ENCODE results near the gene MAP2. TPM values are rescaled to one million over a fixed set of nuclear protein-coding genes. Genes with fewer than 3 reads are reported as not detected.
"Not testable (repeated sequence)": the region's sequence is repeated elsewhere in the genome, so short reads cannot be mapped to it uniquely, and the experiment has no call there.

The MAP2 gene
- total and polyA plus RNA-seq, 4 donors: 0.70 to 4.2 (median 1.9) TPM

DNA sequence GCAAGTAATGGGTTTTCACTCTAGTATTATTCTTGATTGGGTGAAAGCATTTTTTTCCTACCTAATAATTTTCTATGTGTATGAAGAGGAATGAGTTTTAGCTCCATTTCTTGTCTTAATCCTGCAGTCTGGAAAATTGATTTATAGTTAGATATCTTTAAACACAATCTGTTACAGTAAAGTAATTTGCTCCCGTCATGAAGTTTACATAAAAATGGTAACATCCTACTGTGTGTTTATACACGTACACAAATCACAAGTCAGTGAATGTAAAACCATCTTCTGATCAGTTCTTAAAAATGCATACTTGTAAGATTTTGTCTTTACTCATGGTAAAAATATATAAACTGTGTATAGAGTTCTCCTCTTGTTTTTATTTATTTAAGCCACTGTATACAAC, 51.1 kb downstream of the MAP2 start:
- no peak for DNase-seq (ENCODE audit: low spot score)
- Histone ChIP-seq H3K9me3 (ENCODE audit: control insufficient read depth in 4 of 4, low read length in 3 of 4) (no peaks in the 10 kb centered on the region), H3K36me3 (ENCODE audit: control insufficient read depth in 4 of 4, insufficient read depth in 3 of 4, low read depth in 1 of 4, low read length in 3 of 4) (no peaks in the 10 kb centered on the region), H3K27me3 (ENCODE audit: control insufficient read depth in 4 of 4, insufficient read depth in 4 of 4, low read length in 3 of 4) (no peaks in the 10 kb centered on the region), H3K9ac (ENCODE audit: low read depth in 1 of 2, low read length in 2 of 2) (no peak overlapping the region), H3K4me3 (ENCODE audit: low read depth in 1 of 3, low read length in 3 of 3) (no peak overlapping the region), H3K4me1 (ENCODE audit: control insufficient read depth in 4 of 4, insufficient read depth in 4 of 4, low read length in 3 of 4) (no peaks in the 10 kb centered on the region), H3K27ac (ENCODE audit: low read depth in 1 of 2, low read length in 2 of 2) (no peak overlapping the region)
- TF ChIP-seq, protein P1, sequence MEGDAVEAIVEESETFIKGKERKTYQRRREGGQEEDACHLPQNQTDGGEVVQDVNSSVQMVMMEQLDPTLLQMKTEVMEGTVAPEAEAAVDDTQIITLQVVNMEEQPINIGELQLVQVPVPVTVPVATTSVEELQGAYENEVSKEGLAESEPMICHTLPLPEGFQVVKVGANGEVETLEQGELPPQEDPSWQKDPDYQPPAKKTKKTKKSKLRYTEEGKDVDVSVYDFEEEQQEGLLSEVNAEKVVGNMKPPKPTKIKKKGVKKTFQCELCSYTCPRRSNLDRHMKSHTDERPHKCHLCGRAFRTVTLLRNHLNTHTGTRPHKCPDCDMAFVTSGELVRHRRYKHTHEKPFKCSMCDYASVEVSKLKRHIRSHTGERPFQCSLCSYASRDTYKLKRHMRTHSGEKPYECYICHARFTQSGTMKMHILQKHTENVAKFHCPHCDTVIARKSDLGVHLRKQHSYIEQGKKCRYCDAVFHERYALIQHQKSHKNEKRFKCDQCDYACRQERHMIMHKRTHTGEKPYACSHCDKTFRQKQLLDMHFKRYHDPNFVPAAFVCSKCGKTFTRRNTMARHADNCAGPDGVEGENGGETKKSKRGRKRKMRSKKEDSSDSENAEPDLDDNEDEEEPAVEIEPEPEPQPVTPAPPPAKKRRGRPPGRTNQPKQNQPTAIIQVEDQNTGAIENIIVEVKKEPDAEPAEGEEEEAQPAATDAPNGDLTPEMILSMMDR (IDR thresholded peaks at IDR 0.05; ENCODE audit: low read depth, low read length, missing input control): no peak
- no peak for TF ChIP-seq HNF4G (IDR thresholded peaks at IDR 0.05)
- TF ChIP-seq TAF1 (conservative IDR thresholded peaks at IDR 0.05): no peak
- WGBS: 72% methylated on average over 2 of the region's 2 CpGs

DNA sequence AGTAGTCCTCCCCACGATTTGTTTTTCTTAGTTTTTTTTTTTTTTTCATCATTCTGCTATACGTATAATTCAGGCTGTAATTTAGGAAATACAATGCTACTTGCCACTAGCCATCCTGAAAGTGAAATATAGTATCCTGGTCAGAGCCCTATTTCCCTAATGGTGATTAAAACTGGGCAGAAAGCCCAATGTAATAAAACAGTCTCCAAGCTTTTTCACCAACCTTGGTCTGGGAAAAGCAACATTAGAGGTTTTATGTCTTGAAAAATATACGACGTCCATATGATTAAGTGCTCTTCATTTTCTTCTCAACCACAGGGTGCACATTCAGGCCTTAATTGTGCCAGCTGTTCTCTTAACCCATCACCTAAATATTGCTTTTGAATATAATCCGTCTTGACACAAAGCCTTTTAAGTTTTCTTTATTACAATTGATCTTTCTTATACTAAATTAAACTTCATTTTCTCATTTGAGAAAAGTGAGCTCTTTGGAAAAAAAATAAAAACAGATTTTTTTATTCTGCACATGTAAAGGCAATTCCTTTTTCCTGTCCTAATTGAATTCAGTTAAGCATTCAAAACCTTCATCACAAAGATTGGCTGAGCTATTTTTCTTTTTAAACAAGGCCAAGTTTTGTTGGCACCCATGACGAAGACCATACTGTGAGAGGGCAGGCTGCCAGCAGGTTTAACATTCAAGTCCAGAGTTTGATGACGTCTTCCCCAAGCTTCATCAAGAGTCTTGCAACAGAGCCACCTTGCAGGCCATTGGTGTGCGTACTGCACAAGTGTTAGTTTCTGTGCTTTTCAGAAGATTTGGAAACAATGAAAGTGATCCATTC, 52.7 kb downstream of the MAP2 start:
- H3K36me3 ChIP-seq (ENCODE audit: control insufficient read depth in 4 of 4, insufficient read depth in 3 of 4, low read depth in 1 of 4, low read length in 3 of 4): no peaks in the 10 kb centered on the region
- H3K27me3 ChIP-seq (ENCODE audit: control insufficient read depth in 4 of 4, insufficient read depth in 4 of 4, low read length in 3 of 4): no peaks in the 10 kb centered on the region
- TF ChIP-seq, protein P1 (IDR thresholded peaks at IDR 0.05; ENCODE audit: low read depth, low read length, missing input control): no peak
- TF ChIP-seq, protein P2, sequence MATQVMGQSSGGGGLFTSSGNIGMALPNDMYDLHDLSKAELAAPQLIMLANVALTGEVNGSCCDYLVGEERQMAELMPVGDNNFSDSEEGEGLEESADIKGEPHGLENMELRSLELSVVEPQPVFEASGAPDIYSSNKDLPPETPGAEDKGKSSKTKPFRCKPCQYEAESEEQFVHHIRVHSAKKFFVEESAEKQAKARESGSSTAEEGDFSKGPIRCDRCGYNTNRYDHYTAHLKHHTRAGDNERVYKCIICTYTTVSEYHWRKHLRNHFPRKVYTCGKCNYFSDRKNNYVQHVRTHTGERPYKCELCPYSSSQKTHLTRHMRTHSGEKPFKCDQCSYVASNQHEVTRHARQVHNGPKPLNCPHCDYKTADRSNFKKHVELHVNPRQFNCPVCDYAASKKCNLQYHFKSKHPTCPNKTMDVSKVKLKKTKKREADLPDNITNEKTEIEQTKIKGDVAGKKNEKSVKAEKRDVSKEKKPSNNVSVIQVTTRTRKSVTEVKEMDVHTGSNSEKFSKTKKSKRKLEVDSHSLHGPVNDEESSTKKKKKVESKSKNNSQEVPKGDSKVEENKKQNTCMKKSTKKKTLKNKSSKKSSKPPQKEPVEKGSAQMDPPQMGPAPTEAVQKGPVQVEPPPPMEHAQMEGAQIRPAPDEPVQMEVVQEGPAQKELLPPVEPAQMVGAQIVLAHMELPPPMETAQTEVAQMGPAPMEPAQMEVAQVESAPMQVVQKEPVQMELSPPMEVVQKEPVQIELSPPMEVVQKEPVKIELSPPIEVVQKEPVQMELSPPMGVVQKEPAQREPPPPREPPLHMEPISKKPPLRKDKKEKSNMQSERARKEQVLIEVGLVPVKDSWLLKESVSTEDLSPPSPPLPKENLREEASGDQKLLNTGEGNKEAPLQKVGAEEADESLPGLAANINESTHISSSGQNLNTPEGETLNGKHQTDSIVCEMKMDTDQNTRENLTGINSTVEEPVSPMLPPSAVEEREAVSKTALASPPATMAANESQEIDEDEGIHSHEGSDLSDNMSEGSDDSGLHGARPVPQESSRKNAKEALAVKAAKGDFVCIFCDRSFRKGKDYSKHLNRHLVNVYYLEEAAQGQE (IDR thresholded peaks at IDR 0.05): no peak
- no peak for TF ChIP-seq YY1 (IDR thresholded peaks at IDR 0.05)
- TF ChIP-seq JUND (IDR thresholded peaks at IDR 0.05): no peak
- TF ChIP-seq, protein P3, sequence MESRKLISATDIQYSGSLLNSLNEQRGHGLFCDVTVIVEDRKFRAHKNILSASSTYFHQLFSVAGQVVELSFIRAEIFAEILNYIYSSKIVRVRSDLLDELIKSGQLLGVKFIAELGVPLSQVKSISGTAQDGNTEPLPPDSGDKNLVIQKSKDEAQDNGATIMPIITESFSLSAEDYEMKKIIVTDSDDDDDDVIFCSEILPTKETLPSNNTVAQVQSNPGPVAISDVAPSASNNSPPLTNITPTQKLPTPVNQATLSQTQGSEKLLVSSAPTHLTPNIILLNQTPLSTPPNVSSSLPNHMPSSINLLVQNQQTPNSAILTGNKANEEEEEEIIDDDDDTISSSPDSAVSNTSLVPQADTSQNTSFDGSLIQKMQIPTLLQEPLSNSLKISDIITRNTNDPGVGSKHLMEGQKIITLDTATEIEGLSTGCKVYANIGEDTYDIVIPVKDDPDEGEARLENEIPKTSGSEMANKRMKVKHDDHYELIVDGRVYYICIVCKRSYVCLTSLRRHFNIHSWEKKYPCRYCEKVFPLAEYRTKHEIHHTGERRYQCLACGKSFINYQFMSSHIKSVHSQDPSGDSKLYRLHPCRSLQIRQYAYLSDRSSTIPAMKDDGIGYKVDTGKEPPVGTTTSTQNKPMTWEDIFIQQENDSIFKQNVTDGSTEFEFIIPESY (IDR thresholded peaks at IDR 0.05): no peak
- TF ChIP-seq RXRA (IDR thresholded peaks at IDR 0.05): no peak
- TF ChIP-seq SP1 (IDR thresholded peaks at IDR 0.05): no peak
- TF ChIP-seq RAD21 (IDR thresholded peaks at IDR 0.05): no peak
- TF ChIP-seq, protein P4, sequence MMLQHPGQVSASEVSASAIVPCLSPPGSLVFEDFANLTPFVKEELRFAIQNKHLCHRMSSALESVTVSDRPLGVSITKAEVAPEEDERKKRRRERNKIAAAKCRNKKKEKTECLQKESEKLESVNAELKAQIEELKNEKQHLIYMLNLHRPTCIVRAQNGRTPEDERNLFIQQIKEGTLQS (IDR thresholded peaks at IDR 0.05): no peak
- H3K9me3 ChIP-seq (ENCODE audit: control insufficient read depth in 4 of 4, low read length in 3 of 4): no peaks in the 10 kb centered on the region
- H3K9ac ChIP-seq (ENCODE audit: low read depth in 1 of 2, low read length in 2 of 2): no peak overlapping the region
- H3K4me1 ChIP-seq (ENCODE audit: control insufficient read depth in 4 of 4, insufficient read depth in 4 of 4, low read length in 3 of 4): no peaks in the 10 kb centered on the region
- H3K4me3 ChIP-seq (ENCODE audit: low read depth in 1 of 3, low read length in 3 of 3): no peak overlapping the region
- H3K27ac ChIP-seq (ENCODE audit: low read depth in 1 of 2, low read length in 2 of 2): no peak overlapping the region
- no peak for DNase-seq (ENCODE audit: low spot score)
- WGBS: 74% methylated on average over 8 of the region's 8 CpGs

DNA sequence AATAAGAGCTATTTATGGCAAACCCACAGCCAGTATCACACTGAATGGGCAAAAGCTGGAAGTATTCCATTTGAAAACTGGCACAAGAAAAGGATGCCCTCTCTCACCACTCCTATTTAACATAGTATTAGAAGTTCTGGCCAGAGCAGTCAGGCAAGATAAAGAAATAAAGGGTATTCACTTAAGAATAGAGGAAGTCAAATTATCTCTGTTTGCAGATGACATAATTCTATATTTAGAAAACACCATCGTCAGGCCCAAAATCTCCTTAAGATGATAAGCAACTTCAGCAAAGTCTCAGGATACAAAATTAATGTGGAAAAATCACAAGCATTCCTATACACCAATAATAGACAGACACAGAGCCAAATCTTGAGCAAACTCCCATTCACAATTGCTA, 68.4 kb downstream of the MAP2 start:
- not testable (repeated sequence) for H3K4me3 ChIP-seq (ENCODE audit: low read depth in 1 of 3, low read length in 3 of 3); H3K4me1 ChIP-seq (ENCODE audit: control insufficient read depth in 4 of 4, insufficient read depth in 4 of 4, low read length in 3 of 4); H3K9ac ChIP-seq (ENCODE audit: low read depth in 1 of 2, low read length in 2 of 2); DNase-seq (ENCODE audit: low spot score); H3K27me3 ChIP-seq (ENCODE audit: control insufficient read depth in 4 of 4, insufficient read depth in 4 of 4, low read length in 3 of 4); H3K27ac ChIP-seq (ENCODE audit: low read depth in 1 of 2, low read length in 2 of 2); H3K36me3 ChIP-seq (ENCODE audit: control insufficient read depth in 4 of 4, insufficient read depth in 3 of 4, low read depth in 1 of 4, low read length in 3 of 4); H3K9me3 ChIP-seq (ENCODE audit: control insufficient read depth in 4 of 4, low read length in 3 of 4)
- WGBS: 51% methylated on average over 1 of the region's 1 CpG

DNA sequence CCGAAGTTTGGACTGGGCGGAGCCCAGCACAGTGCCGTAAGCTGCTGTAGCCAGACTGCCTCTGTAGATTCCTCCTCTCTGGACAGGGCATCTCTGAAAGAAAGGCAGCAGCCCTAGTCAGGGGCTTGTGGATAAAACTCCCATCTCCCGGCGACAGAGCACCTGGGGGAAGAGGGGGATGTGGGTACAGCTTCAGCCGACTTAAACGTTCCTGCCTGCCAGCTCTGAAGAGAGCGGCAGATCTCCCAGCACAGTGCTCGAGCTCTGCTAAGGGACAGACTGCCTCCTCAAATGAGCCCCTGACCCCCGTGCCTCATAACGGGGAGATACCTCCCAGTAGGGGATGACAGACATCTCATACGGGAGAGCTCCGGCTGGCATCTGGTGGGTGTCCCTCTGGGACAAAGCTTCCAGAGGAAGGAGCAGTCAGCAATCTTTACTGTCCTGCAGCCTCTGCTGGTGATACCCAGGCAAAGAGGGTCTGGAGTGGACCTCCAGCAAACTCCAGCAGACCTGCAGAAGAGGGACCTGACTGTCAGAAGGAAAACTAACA, 71.3 kb downstream of the MAP2 start:
- 84% methylated on average over 13 of the region's 13 CpGs for WGBS

More for the DNA sequence above, 71.3 kb downstream of the MAP2 start:
- DNase-seq (ENCODE audit: low spot score); H3K4me1 ChIP-seq (ENCODE audit: control insufficient read depth in 4 of 4, insufficient read depth in 4 of 4, low read length in 3 of 4); H3K9me3 ChIP-seq (ENCODE audit: control insufficient read depth in 4 of 4, low read length in 3 of 4); H3K4me3 ChIP-seq (ENCODE audit: low read depth in 1 of 3, low read length in 3 of 3); H3K36me3 ChIP-seq (ENCODE audit: control insufficient read depth in 4 of 4, insufficient read depth in 3 of 4, low read depth in 1 of 4, low read length in 3 of 4); H3K27me3 ChIP-seq (ENCODE audit: control insufficient read depth in 4 of 4, insufficient read depth in 4 of 4, low read length in 3 of 4): not testable (repeated sequence)
- H3K9ac ChIP-seq (ENCODE audit: low read depth in 1 of 2, low read length in 2 of 2): peak overlapping the region in 1 of 2 donors; percentile 1
- peak overlapping the region; percentile 25 to 75 for H3K27ac ChIP-seq (ENCODE audit: low read depth in 1 of 2, low read length in 2 of 2)

Measured in liver (tissue), 9 donors.